ENCODE results near the gene ASIC2. TPM values are rescaled to one million over a fixed set of nuclear protein-coding genes. Genes with fewer than 3 reads are reported as not detected.

The ASIC2 gene
- total RNA-seq, 1 experiment from 2014 or later, result 0.09 TPM

GRCh38 chr17:33120103-33120502 is 173.0 kb downstream of the ASIC2 start:
- Histone ChIP-seq H3K9me3 (ENCODE audit: insufficient read depth, low read depth) (no peaks in the 10 kb centered on the region), H3K27ac (no peak overlapping the region), H2AFZ (no peak overlapping the region), H3K9me2 (ENCODE audit: insufficient read depth) (no peaks in the 10 kb centered on the region), H3K27me3 (ENCODE audit: insufficient read depth, low read depth) (peaks cover 16% of the 10 kb centered on the region; the same call in 1 of the 2 replicates), H3K4me2 (no peak overlapping the region), H3K36me3 (ENCODE audit: low read depth) (no peaks in the 10 kb centered on the region), H3K4me1 (replicated peaks; ENCODE audit: insufficient read depth) (no peaks in the 10 kb centered on the region), H3K4me3 (no peak overlapping the region), H4K20me1 (ENCODE audit: insufficient read depth) (no peaks in the 10 kb centered on the region), H3F3A (ENCODE audit: insufficient read depth, low read depth) (no peaks in the 10 kb centered on the region), H3K79me2 (ENCODE audit: low read depth) (no peaks in the 10 kb centered on the region)
- no peak for DNase-seq
- intact Hi-C loops (cut with micrococcal nuclease; ENCODE audit: unreplicated experiment), result loop anchor here (10.0 kb wide), 1 partner anchor 125 kb away; no protein-coding TSS in a partner anchor
- ChIA-PET CTCF (no interaction called here), POLR2A (ENCODE audit: unreplicated experiment) (no interaction called here)
- TF ChIP-seq EZH2 (IDR thresholded peaks at IDR 0.05; ENCODE audit: low read depth), result no peak
- TF ChIP-seq, protein P1, sequence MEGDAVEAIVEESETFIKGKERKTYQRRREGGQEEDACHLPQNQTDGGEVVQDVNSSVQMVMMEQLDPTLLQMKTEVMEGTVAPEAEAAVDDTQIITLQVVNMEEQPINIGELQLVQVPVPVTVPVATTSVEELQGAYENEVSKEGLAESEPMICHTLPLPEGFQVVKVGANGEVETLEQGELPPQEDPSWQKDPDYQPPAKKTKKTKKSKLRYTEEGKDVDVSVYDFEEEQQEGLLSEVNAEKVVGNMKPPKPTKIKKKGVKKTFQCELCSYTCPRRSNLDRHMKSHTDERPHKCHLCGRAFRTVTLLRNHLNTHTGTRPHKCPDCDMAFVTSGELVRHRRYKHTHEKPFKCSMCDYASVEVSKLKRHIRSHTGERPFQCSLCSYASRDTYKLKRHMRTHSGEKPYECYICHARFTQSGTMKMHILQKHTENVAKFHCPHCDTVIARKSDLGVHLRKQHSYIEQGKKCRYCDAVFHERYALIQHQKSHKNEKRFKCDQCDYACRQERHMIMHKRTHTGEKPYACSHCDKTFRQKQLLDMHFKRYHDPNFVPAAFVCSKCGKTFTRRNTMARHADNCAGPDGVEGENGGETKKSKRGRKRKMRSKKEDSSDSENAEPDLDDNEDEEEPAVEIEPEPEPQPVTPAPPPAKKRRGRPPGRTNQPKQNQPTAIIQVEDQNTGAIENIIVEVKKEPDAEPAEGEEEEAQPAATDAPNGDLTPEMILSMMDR (conservative IDR thresholded peaks at IDR 0.05), result no peak
- BruUV-seq (replicated peaks), result no TSS peak

DNA sequence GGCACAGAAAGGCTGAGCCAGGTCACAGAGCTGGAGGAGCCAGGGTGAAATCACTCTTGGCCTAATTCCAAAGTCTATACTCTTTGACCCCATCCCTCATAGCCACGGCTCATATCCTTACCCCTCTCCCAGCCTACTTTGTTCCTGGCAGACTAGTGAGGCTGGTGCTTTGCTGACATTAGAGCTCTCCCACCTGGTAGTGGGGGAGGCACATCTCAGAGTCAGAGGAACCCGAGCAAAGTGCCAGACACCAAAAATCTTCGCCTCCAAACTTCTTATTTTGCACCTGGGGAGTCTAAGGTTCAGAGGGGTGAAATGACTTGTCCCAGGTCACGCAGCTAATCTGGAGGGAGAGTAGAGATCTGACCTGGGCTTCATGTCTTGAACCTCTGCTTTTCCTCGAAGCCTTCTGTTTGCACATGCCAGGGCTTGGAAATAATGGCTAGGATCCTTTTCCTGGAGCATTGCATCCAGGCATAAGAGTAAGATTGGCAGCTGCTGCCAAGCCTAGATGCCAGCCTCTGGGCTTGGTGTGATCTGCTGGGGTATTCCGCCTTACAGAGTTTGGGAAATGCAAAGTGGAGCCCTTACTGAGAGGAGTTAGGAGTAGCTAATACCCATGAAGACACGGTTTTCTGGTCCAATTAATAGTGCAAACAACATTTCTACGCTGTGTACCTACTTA is 174.6 kb downstream of the ASIC2 start:
- intact Hi-C loops (cut with micrococcal nuclease; ENCODE audit: unreplicated experiment), result no loop called here
- Histone ChIP-seq H3F3A (ENCODE audit: insufficient read depth, low read depth) (no peaks in the 10 kb centered on the region), H3K27ac (no peak overlapping the region), H3K4me3 (no peak overlapping the region), H3K9me2 (ENCODE audit: insufficient read depth) (no peaks in the 10 kb centered on the region), H3K79me2 (ENCODE audit: low read depth) (no peaks in the 10 kb centered on the region), H3K4me1 (replicated peaks; ENCODE audit: insufficient read depth) (no peaks in the 10 kb centered on the region), H3K9me3 (ENCODE audit: insufficient read depth, low read depth) (no peaks in the 10 kb centered on the region), H2AFZ (no peak overlapping the region), H3K4me2 (no peak overlapping the region), H3K27me3 (ENCODE audit: insufficient read depth, low read depth) (peaks cover 10% of the 10 kb centered on the region; the same call in 1 of the 2 replicates), H3K36me3 (ENCODE audit: low read depth) (no peaks in the 10 kb centered on the region), H4K20me1 (ENCODE audit: insufficient read depth) (no peaks in the 10 kb centered on the region)
- ChIA-PET CTCF (no interaction called here), POLR2A (ENCODE audit: unreplicated experiment) (no interaction called here)
- no peak for TF ChIP-seq EZH2 (IDR thresholded peaks at IDR 0.05; ENCODE audit: low read depth)
- TF ChIP-seq, protein P1 (conservative IDR thresholded peaks at IDR 0.05), result no peak
- no peak for DNase-seq
- no TSS peak for BruUV-seq (replicated peaks)

DNA sequence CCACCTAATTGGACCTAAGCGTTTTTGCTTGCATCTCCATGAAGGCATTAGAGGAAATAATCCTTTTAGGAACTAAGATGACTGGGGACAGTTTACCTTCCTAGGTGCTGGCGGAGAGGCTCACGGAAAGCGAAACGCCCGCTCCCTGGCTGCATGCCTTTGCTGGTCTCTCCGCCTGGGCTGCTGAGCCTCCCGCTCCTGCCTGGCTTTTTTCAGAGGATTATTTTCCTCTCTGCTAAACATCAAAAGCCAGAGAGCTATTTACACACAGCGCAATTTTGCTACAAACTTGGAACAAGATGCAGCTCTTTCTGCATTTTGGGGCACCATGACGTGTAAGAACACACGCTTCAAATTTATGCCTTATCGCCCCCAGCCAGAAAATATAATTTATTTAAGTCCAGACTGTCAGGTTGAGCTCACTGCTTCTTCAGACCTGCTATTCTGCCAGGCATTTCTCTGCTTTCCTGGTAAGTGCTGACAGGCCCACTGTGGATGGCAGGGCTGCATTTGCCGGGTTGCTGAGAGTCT is 177.0 kb downstream of the ASIC2 start:
- Histone ChIP-seq H3K9me3 (ENCODE audit: insufficient read depth, low read depth) (no peaks in the 10 kb centered on the region), H3K79me2 (ENCODE audit: low read depth) (no peaks in the 10 kb centered on the region), H3F3A (ENCODE audit: insufficient read depth, low read depth) (no peaks in the 10 kb centered on the region; the same call in 1 of the 2 replicates), H3K36me3 (ENCODE audit: low read depth) (no peaks in the 10 kb centered on the region), H3K4me1 (replicated peaks; ENCODE audit: insufficient read depth) (peaks cover 4% of the 10 kb centered on the region; the same call in 1 of the 2 replicates), H3K9me2 (ENCODE audit: insufficient read depth) (no peaks in the 10 kb centered on the region), H4K20me1 (ENCODE audit: insufficient read depth) (no peaks in the 10 kb centered on the region), H3K27me3 (ENCODE audit: insufficient read depth, low read depth) (no peaks in the 10 kb centered on the region), H3K4me3 (no peak overlapping the region), H3K27ac (no peak overlapping the region), H2AFZ (no peak overlapping the region), H3K4me2 (no peak overlapping the region)
- no peak for TF ChIP-seq EZH2 (IDR thresholded peaks at IDR 0.05; ENCODE audit: low read depth)
- TF ChIP-seq, protein P1 (conservative IDR thresholded peaks at IDR 0.05), result no peak
- ChIA-PET POLR2A (ENCODE audit: unreplicated experiment) (no interaction called here), CTCF (no interaction called here)
- intact Hi-C loops (cut with micrococcal nuclease; ENCODE audit: unreplicated experiment), result no loop called here
- DNase-seq, result no peak
- no TSS peak for BruUV-seq (replicated peaks)
